HG02642 (cell line): ENCODE measurements around the gene REXO1.

ENCODE experiments used
- ATAC-seq: cut with Tn5 transposase; IDR thresholded peaks from one replicate; pipeline ENCODE4 v1.9.1; 2021; ENCODE audit warnings: mild to moderate bottlenecking; ENCODE audit not compliant: unreplicated experiment, poor library complexity

The REXO1 gene

GRCh38 chr19:1775951-1776605 is 72.2 kb downstream of the REXO1 start:
- no peak for ATAC-seq

DNA sequence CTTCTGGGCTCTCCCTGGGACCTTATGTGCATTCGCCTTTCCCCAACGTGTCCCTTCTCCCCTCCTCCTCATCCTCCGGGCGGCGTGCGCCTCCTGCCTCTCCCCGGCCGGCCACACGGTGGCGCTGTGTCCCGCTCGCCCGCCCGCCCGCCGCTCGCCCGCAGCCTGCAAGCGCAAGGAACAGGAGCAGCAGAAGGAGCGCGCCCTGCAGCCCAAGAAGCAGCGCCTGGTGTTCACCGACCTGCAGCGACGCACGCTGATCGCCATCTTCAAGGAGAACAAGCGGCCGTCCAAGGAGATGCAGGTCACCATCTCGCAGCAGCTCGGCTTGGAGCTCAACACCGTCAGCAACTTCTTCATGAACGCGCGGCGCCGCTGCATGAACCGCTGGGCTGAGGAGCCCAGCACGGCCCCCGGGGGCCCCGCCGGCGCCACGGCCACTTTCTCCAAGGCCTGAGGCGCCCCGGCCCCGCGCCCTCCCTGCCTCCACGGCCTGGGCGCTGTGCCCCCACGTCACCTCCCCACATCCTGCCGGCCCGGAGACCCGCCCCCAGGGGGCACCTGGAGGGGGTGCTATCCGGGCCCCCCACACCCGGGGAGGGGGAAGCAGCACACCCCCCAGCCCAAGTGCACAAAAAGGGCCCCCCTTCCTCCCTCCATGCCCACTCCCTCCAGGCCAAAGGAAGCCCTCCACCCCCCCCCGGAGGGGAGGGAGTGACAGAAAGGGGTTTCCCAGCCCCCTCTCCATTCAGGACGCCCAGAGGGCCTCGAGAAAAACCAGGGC is 73.1 kb downstream of the REXO1 start:
- no peak for ATAC-seq

GRCh38 chr19:1773184-1773583 is 75.1 kb downstream of the REXO1 start:
- ATAC-seq, result no peak

- ATAC-seq, result no peak
Measured at GRCh38 chr19:1770866-1771576, 77.3 kb downstream of the REXO1 start.

DNA sequence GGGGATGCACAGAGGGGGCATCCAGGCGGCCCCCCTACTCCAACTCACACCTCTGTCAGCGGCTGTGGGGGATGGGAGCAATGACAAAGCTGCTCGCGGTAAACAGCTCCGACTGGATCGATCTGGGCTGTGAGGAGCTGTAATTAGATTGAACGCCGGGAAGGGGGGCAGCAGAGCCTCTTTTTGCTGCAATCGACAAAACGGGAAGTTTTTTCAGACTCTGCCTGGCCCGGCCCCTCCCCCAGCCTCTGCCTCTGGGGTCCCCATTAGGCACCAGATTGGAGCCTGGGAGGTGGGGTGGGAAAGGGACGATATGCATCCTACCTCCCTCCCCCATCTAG is 78.7 kb downstream of the REXO1 start:
- ATAC-seq, result no peak

DNA sequence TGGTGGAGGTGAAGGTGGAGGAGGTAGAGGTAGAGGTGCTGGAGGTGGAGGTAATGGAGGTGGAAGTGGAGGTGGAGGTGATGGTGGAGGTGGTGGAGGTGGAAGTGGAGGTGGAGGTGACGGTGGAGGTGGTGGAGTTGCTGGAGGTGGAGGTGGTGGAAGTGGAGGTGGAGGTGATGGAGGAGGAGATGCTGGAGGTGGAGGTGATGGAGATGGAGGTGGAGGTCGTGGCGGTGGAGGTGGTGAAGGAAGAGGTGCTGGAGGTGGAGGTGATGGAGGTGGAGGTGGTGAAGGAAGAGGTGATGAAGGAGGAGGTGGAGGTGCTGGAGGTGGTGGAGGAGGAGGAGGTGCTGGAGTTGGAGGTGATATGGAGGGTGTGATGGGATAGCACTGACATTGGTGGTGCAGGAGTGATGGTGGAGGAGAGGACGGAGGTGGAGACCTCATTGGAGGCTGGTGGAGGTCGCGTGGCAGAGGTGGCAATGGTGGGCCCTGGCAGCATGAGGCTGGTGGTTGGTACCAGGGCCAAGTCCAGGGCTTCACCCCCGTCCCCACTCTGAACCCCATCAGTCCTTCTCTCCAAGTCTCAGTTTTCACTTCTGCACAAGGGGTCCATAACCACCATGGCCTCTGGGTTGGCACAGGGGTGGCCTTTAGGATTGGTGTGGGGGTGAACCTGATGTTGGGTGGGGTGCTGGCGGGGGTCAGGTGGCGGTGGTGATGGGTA is 79.2 kb downstream of the REXO1 start:
- no peak for ATAC-seq

GRCh38 chr19:1768248-1768647 is 80.0 kb downstream of the REXO1 start:
- ATAC-seq, result no peak

- no peak for ATAC-seq
Measured at GRCh38 chr19:1767464-1767933, 80.8 kb downstream of the REXO1 start.

DNA sequence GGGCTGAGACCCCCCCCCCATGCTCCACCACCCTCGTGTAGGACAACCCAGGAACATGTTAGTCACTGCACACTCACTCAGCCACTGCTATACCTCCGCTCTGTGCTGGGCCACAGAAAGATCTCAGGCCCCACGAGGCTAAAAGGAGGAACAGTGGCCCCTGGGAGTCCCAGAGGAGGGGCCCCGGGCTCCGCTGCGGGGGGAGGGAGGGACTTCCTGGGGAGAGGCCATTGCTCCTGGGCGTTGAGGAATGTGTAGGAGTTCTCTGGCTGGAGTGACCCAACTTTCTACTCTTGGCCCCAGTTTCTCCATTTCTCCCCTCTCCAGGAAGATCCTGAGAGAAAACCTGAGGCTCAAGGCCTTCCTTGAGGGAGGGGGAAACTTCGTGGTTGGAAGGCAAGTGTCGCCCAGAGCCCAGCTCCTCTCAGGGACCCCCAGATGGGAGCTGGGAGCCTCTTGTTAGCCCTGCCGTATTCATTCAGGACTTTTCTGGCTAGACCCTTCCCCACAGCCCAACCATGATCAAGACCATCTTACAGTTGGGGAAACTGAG is 81.4 kb downstream of the REXO1 start:
- ATAC-seq, result no peak

- no peak for ATAC-seq
Measured at GRCh38 chr19:1765904-1766799, 82.1 kb downstream of the REXO1 start.
